Activated T-helper 17 cell treated with anti-CD3 and anti-CD28 coated beads, Interleukin-2, amount 50 U/mL, for 72 hours (primary cell): ENCODE data around the gene SOCS1. TPM values are rescaled to one million over a fixed set of nuclear protein-coding genes. Genes with fewer than 3 reads are reported as not detected.
A peak's percentile ranks its signal among the peaks of the same experiment; 100 is the strongest.
"Not testable (repeated sequence)": the region's sequence is repeated elsewhere in the genome, so short reads cannot be mapped to it uniquely, and the experiment has no call there.

Source experiments
- ATAC-seq: fragments of 150-1000 bp; cut with Tn5 transposase; replicated peaks from 2 replicates; pipeline ENCODE4 v1.10.0; 2021; ENCODE audit warnings: mild to moderate bottlenecking, moderate library complexity
- H3K27ac Mint-ChIP-seq: one replicate; pipeline ENCODE4 v1.8.0; 2022; ENCODE audit warnings: mixed read lengths
- H3K27me3 Mint-ChIP-seq: one replicate; pipeline ENCODE4 v1.8.0; 2022; ENCODE audit warnings: mixed read lengths
- H3K36me3 Mint-ChIP-seq: one replicate; pipeline ENCODE4 v1.8.0; 2022; ENCODE audit warnings: low read depth, mild to moderate bottlenecking, mixed read lengths
- H3K4me1 Mint-ChIP-seq: one replicate; pipeline ENCODE4 v1.8.0; 2022; ENCODE audit warnings: mixed read lengths
- H3K4me3 Mint-ChIP-seq: one replicate; pipeline ENCODE4 v1.8.0; 2022; ENCODE audit warnings: mild to moderate bottlenecking, mixed read lengths
- H3K9me3 Mint-ChIP-seq: one replicate; pipeline ENCODE4 v1.8.0; 2022; ENCODE audit warnings: mixed read lengths
- total RNA-seq, 2 donors: library from RNA; stranded (reverse); gene quantifications; one replicate each; pipeline ENCODE4 v1.2.3, GENCODE V29; 2022

The SOCS1 gene
- total RNA-seq, 2 donors from 2014 or later, result 89.7 to 124 TPM

DNA sequence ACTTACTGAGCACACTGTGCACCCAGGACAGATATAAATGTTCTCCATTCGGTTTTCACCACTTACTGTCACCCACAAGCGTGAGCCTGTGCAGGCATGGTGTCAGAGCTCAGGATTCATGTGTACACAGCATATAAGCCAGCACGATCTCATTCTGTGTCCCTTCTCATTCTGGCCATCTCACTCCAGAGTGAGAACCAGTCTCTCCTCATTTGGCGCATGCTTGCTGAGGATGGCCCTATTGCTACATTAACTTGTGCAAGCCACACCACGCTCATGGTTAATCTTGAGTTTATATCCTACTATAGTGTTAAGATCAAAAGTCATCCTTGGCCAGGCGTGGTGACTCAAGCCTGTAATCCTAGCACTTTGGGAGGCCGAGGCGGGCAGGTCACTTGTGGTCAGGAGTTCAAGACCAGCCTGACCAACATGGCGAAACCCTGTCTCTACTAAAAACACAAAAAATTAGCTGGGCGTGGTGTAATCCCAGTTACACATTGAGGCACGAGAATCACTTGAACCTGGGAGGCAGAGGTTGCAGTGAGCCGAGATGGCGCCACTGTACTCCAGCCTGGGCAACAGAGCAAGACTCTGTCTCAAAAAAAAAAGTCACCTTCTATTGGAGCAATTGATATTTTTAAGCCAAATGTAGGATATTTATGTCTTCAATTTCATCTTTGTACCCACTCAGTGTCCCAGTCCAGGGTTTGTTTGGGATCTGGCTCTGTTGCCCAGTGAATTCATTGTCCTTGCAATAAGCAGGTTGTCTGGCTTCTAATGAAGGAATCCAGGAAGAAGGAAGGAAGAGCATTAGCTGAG, 20.9 kb downstream of the SOCS1 start:
- H3K4me3 Mint-ChIP-seq, result peak overlapping the region; percentile 77
- no peaks in the 10 kb centered on the region for H3K36me3 Mint-ChIP-seq
- ATAC-seq, result no peak
- peaks cover 17% of the 10 kb centered on the region for H3K4me1 Mint-ChIP-seq
- no peaks in the 10 kb centered on the region for H3K9me3 Mint-ChIP-seq
- no peaks in the 10 kb centered on the region for H3K27me3 Mint-ChIP-seq
- peak overlapping the region; percentile 97 for H3K27ac Mint-ChIP-seq

DNA sequence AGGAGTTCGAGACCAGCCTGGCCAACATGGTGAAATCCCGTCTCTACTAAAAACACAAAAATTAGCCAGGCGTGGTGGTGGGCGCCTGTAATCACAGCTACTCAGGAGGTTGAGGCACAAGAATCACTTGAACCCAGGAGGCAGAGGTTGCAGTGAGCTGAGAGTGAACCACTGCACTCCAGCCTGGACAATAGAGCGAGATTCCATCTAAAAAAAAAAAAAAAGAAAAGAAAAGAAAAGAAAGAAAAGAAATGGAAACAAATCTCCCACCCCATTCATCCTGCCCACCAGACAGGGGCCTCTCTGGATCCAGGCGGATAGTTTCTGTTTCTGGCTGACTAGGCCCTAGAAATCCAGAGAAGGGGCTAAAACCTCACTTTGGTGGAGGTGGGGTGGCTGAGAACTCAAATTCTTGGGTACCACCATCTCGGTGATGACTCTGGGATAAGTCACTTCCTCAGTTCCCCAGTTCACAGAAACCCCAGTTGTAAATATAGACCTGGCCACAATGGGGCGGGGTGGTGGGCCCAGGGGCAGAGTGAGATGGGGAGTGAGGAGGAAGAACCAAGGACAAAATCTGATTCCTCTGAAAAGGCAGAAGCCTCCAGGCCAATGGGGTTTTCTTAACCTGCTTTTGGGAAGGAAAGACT, 22.2 kb downstream of the SOCS1 start:
- H3K27me3 Mint-ChIP-seq, result no peaks in the 10 kb centered on the region
- H3K9me3 Mint-ChIP-seq, result no peaks in the 10 kb centered on the region
- H3K27ac Mint-ChIP-seq, result peak overlapping the region; percentile 97
- peak overlapping the region; percentile 77 for H3K4me3 Mint-ChIP-seq
- H3K4me1 Mint-ChIP-seq, result peaks cover 17% of the 10 kb centered on the region
- peak; percentile 71 for ATAC-seq
- no peaks in the 10 kb centered on the region for H3K36me3 Mint-ChIP-seq

DNA sequence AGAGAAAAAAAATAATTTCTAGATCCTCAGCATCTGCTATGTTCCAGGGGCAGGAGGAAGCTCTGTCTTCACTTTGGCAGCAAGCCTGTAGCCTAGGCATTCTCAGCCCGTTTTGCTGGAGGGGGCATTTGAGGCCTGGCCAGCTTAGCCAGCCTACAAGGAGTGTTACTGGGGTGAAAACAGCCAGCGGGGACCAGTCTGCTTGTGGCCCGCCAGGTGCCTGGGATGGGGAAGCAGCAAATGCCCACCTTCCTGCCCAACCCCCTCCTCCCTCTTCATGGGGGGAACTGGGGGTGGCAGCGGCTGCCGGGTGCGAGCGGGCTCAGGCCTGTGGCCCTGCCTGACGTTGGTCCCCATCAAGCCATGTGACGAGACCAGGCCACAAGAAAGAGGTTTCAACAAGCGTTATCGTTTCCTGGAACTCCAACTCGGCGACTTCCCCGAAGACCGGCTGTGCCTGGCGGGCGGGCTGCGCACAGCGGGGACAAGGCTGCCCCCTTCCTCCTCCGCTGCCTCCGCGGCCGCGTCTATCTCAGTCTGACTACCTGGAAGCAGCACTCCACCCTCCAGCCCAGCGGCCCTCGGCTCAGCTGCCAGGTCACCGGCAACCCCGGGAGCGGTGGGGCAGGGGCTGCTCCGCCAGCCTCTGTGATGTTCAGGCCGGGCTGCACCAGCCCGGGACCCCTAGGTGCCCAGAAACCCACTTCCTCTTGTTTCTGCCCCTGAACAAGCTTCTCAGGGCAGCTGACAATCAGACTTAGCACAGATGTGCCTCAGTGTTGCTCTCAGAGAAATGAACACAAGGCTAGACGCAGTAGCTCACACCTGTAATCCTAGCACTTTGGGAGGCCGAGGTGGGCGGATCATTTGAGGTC, 22.9 kb downstream of the SOCS1 start:
- peak overlapping the region; percentile 77 for H3K4me3 Mint-ChIP-seq
- peaks cover 24% of the 10 kb centered on the region for H3K4me1 Mint-ChIP-seq
- peak overlapping the region; percentile 97 for H3K27ac Mint-ChIP-seq
- H3K36me3 Mint-ChIP-seq, result no peaks in the 10 kb centered on the region
- ATAC-seq, result peak; percentile 85
- no peaks in the 10 kb centered on the region for H3K9me3 Mint-ChIP-seq
- no peaks in the 10 kb centered on the region for H3K27me3 Mint-ChIP-seq

DNA sequence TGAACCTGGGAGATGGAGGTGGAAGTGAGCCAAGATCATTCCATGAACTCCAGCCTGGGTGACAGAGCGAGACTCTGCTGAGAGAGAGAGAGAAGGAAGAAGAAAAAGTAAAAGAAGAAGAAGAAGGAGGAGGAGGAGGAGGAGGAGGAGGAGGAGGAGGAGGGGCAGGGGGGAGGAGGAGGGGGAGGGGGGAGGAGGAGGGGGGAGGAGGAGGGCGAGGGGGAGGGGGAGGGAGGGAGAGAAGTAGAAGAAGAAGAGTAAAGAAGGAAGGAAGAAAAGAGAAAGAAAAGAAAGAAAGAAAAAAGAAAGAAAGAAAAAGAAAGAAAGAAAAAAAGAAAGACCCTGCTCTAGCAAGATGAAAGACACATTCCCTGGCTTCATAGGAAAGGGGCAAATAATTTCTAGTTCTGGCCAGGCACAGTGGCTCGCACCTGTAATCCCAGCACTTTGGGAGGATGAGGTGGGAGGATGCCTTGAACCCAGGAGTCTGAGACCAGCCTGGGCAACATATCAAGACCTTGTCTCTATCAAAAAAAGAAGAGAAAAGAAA, 23.6 kb downstream of the SOCS1 start:
- peak overlapping the region; percentile 97 for H3K27ac Mint-ChIP-seq

GRCh38 chr16:11231367-11231970, 24.5 kb downstream of the SOCS1 start:
- no peak for ATAC-seq
- no peaks in the 10 kb centered on the region for H3K36me3 Mint-ChIP-seq
- peaks cover 24% of the 10 kb centered on the region for H3K4me1 Mint-ChIP-seq
- peak overlapping the region; percentile 77 for H3K4me3 Mint-ChIP-seq
- no peaks in the 10 kb centered on the region for H3K9me3 Mint-ChIP-seq
- H3K27me3 Mint-ChIP-seq, result no peaks in the 10 kb centered on the region
- H3K27ac Mint-ChIP-seq, result peak overlapping the region; percentile 97

More for the DNA sequence above, 23.6 kb downstream of the SOCS1 start:
- H3K4me3 Mint-ChIP-seq, result peak overlapping the region; percentile 77
- ATAC-seq, result no peak
- peaks cover 24% of the 10 kb centered on the region for H3K4me1 Mint-ChIP-seq
- no peaks in the 10 kb centered on the region for H3K27me3 Mint-ChIP-seq
- H3K9me3 Mint-ChIP-seq, result no peaks in the 10 kb centered on the region
- H3K36me3 Mint-ChIP-seq, result no peaks in the 10 kb centered on the region

GRCh38 chr16:11229906-11230305, 26.1 kb downstream of the SOCS1 start:
- Mint-ChIP-seq H3K4me3 (no peak overlapping the region), H3K27me3 (no peaks in the 10 kb centered on the region), H3K9me3 (no peaks in the 10 kb centered on the region), H3K36me3 (no peaks in the 10 kb centered on the region), H3K27ac (peak overlapping the region; percentile 10), H3K4me1 (peaks cover 23% of the 10 kb centered on the region)
- ATAC-seq, result no peak

DNA sequence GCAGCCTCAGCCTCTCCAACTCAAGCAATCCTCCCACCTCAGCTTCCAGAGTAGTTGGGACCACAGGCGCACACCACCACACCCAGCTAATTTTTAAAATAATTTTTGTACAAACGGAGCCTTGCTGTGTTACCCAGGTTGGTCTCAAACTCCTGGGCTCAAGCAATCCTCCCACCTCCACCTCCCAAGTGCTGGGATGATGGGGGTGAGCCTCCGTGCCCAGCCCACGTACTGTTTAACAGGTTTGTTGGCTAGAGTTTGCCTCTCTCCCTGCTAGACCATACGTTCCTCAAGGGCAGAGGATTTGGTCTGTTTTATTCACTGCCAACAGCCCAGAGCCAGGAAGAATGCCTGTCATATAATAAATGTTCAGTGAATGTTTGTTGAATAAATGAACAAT, 26.6 kb downstream of the SOCS1 start:
- no peaks in the 10 kb centered on the region for H3K9me3 Mint-ChIP-seq
- no peak for ATAC-seq
- no peaks in the 10 kb centered on the region for H3K27me3 Mint-ChIP-seq
- no peaks in the 10 kb centered on the region for H3K36me3 Mint-ChIP-seq
- H3K4me1 Mint-ChIP-seq, result peaks cover 19% of the 10 kb centered on the region
- peak overlapping the region; percentile 10 for H3K27ac Mint-ChIP-seq
- H3K4me3 Mint-ChIP-seq, result no peak overlapping the region

- H3K4me1 Mint-ChIP-seq, result peaks cover 24% of the 10 kb centered on the region
- no peak for ATAC-seq
- H3K27ac Mint-ChIP-seq, result peak overlapping the region; percentile 82
- no peaks in the 10 kb centered on the region for H3K36me3 Mint-ChIP-seq
- no peaks in the 10 kb centered on the region for H3K9me3 Mint-ChIP-seq
- H3K4me3 Mint-ChIP-seq, result peak overlapping the region; percentile 63
- H3K27me3 Mint-ChIP-seq, result no peaks in the 10 kb centered on the region
Measured at GRCh38 chr16:11225677-11226549, 30.1 kb downstream of the SOCS1 start.

DNA sequence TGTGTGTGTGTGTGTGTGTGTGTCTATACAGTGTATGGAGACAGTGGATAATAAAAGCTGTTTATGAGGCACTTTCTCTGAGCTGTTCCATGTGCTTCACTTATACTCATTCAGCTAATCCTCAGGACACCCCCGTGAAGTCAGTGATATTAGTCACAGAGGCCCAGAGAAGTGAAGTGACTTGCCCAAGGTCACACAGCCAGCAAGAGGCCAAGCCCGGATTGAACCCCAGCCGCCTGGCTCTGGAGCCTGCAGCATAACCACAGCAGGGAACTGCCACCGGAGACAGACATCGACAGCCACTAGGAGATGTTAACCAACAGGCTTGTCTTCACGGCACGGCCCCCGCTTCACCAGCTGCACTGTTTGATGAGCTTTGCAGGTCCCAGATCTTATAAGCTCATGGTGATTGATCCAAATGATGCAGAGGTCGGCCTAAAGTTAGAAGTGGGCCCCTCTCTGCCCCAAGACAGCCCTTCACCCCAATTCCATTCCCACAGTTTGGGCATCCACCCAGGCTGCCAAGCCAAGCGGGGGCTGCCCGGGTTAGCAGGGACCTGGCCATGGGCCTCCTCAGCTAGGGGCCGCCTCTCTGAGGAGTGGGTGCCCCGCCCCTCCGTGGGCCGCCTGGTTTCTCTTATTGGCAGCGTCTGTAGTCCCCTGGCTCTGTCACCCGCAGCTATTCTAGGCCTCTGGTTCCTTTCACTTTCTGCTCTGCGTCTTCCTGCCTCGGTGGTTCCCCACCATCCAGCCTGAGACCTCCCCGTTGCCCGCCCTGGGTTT, 30.9 kb downstream of the SOCS1 start:
- H3K4me3 Mint-ChIP-seq, result peak overlapping the region; percentile 63
- ATAC-seq, result peak; percentile 83

GRCh38 chr16:11224096-11224893, 31.7 kb downstream of the SOCS1 start:
- H3K9me3 Mint-ChIP-seq, result no peaks in the 10 kb centered on the region
- peak overlapping the region; percentile 82 for H3K27ac Mint-ChIP-seq
- H3K4me3 Mint-ChIP-seq, result peak overlapping the region; percentile 63
- ATAC-seq, result peak; percentile 59
- peaks cover 28% of the 10 kb centered on the region for H3K4me1 Mint-ChIP-seq
- no peaks in the 10 kb centered on the region for H3K27me3 Mint-ChIP-seq
- no peaks in the 10 kb centered on the region for H3K36me3 Mint-ChIP-seq

More for the DNA sequence above, 30.9 kb downstream of the SOCS1 start:
- Mint-ChIP-seq H3K27me3 (no peaks in the 10 kb centered on the region), H3K4me1 (peaks cover 26% of the 10 kb centered on the region), H3K9me3 (no peaks in the 10 kb centered on the region), H3K27ac (peak overlapping the region; percentile 82), H3K36me3 (no peaks in the 10 kb centered on the region)

- not testable (repeated sequence) for H3K9me3 Mint-ChIP-seq, H3K36me3 Mint-ChIP-seq, ATAC-seq, H3K4me3 Mint-ChIP-seq, H3K27me3 Mint-ChIP-seq, H3K27ac Mint-ChIP-seq
- H3K4me1 Mint-ChIP-seq, result peaks cover 17% of the 10 kb centered on the region
Measured at GRCh38 chr16:11220507-11220906, 35.5 kb downstream of the SOCS1 start.

DNA sequence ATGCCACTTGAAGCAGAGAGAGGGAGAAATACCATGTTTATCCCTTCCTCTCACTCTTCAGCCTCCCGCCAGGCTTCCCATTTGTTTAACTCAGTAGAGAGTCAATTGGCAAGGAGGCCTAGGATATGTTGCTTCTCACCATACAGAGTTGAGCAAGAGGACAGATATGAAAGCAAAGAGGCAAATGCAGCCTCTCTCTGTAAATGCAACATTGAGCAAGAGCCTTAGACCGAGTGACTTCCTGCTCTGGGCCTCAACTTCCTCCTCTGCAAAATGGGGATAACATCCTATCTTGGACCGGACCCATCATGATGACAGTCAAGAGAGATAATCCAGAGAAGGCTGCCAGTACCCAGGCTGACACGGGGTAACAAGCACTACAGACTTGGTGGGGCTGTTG, 36.8 kb downstream of the SOCS1 start:
- Mint-ChIP-seq H3K4me3 (no peak overlapping the region), H3K27me3 (no peaks in the 10 kb centered on the region), H3K36me3 (no peaks in the 10 kb centered on the region), H3K9me3 (peaks cover 4% of the 10 kb centered on the region), H3K27ac (no peak overlapping the region), H3K4me1 (peaks cover 17% of the 10 kb centered on the region)
- no peak for ATAC-seq
